ENCODE data around the gene SPINK8.
A peak's percentile ranks its signal among the peaks of the same experiment; 100 is the strongest.
"Not testable (repeated sequence)": the region's sequence is repeated elsewhere in the genome, so short reads cannot be mapped to it uniquely, and the experiment has no call there.

Gene SPINK8

DNA sequence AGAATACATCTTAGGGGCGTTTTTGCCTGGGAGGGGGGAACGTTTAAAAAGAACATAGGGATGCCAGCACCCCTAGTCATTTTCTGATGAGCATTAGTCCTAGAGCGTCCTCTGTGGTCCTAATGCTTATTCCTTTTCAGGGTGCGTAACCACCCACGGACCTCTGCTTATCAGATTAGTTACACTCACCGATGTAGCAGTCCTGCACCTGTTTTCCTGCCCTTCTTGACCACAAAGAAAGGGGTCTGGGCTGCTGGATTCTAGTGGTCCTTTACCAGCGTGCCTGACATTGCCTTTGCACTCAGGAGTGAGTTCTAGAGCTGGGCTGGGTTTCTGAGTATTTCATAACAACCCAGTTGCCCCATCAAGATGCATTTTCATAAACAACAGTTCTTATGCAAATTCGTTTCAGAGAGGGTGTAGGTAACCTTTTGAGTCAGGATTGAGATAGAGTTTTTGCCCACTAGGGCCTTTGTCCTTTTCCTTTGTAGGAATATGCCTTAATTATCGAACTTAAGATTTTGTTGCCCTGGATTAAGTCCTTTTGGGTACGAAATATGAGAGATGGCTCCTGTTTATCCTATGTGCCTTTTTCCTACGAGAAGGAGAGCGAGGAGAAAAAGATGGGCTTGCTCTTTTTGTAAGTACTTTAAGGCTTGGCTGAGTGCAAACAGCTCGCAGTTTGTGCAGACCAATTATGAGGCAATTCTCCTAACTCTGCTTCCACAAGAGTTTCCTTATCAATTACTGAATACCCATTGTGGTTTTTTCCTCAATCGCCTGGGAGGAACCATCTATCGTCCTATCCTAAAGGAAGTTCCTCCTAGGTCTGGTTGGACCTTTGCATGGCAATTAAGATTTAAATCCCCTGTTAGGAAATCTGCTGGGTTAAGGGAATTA lies at the start of gene SPINK8:
Gene SPINK8, minus strand, starts transcription at position 316 of the 900 bp plus-strand sequence. CDS start 5,320 bp downstream, outside the sequence.
- not testable (repeated sequence) for DNase-seq

DNA sequence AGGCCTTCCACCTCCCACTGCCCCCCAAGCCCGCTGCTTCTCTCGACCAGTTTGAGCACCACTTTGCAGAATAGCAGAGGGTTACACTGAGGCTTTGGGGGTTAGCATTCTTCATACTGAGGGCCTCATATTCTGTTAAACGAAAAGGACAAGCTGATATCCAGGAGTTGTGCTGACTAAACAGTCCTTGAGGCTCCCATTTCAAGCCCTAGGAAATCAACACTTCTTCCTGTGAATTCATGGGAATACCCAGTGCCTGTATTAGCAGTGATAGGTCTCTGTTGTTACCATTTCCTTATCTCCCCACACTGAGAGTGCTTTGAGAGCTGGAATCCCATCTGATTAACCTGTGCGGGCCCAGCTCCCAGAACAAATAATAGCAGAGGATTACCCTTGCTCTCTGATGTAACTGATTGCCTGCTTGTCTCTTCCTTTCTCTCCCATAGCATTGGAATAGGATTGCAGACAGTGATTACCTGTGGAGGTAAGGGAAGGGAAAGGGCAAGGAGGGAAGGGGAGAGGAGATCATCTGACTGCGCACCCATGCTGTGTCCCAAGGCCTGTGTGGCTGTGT lies 39.5 kb upstream of the SPINK8 start:
- DNase-seq = no peak

DNA sequence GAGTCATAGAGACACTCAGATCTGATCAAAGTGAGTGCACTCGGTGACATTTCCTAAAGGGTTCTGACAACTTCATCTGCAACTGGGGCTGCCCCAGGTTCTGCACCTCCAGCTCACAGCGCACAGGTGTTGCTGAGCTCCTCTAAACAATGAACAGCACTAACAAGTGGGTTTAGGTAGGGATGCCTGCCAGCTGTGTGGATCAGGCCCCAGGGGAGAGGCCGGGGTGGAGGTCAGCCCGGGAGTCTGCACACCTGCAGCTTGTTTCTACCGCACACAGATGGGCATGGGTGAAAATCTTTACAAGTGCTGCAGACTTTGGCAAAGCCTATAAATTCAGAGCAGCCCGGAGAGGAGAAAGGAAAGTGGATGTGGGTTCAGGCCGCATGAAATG lies 38.9 kb upstream of the SPINK8 start:
- no peak for DNase-seq

DNA sequence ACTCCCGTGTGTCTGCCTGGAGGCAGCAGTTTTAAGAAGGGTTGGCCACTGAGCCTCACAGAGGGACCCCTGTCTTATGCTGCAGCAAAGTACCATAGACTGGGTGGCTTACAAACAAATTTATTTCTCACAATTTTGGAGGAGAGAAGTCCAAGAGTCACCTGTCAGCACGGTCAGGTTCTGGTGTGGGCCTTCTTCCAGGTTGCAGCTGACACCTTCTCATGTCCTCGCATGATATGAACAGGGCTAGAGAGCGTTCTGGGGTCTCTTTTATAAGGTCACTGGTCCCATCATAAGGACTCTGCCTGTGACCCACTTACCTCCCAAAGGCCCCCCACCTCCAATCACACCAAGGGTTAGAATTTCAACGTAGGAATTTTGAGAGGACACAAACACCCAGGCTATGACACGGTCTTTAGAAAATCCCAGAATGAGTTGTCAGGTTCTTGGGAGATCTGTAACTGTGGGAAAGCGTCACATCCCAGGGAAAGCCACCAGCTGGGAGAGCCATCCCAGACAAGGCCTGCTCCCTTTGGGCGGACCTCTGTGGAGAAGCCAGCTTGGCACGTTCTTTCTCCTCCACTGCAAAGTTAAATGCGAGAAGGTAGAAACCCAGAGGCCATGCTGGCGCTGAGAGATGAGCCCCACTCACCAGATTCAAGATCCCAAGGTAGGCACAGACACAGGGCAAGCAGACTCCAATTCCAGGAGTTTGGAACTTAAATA lies 38.4 kb upstream of the SPINK8 start, which contains the start of gene FBXW12:
Gene FBXW12, plus strand, starts transcription at position 569 of the 726 bp plus-strand sequence. CDS start 549 bp downstream, outside the sequence.
- DNase-seq = no peak

DNA sequence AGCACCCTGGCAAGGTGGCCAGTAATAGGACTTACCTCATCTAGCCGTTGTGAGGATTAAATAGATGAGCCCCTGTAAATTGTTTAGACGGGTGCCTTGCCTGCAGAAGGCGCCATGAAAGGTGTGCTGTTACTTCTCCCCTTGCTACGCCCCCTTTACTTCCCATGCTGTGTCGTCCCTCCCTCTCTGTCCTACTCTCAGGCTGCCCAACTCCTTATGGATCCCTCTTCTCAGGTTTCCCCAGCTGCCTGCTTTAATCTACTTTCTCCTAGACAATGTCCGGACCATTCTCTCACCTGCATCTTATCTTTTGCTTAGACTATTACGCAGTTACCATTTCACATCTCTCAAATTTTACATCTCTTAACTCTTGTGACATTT lies 36.9 kb upstream of the SPINK8 start:
- no peak for DNase-seq

DNA sequence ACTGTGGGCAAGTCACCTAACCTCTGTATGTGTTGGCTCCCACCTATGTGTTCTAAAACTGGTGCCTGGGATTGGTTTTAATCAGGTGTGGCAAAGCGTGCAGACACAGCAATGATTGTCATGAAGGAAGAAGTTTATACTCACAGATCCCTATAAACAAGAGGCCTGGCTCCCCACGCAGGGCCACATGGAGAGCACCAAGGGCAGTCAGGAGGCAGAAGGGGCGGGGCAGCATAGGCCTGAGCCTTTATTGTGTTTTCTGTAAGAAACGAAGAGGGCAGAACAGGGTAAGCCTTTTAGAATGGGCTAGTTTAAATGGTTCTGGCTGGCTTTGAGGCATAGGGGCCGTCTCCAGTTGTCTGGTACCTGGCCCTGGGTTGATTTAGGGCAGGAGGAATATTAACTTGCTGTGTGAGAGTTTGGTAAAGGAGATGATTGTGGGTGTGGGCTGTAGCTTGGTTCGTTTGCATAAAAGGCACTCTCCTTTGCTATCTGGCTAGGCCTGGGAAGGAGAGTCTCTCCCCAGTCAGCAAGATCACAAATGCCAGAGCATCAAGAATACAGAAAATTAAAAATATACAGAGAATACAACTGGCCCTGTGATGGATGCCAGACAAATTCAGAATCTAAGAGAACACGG lies 36.4 kb upstream of the SPINK8 start:
- DNase-seq = no peak

DNA sequence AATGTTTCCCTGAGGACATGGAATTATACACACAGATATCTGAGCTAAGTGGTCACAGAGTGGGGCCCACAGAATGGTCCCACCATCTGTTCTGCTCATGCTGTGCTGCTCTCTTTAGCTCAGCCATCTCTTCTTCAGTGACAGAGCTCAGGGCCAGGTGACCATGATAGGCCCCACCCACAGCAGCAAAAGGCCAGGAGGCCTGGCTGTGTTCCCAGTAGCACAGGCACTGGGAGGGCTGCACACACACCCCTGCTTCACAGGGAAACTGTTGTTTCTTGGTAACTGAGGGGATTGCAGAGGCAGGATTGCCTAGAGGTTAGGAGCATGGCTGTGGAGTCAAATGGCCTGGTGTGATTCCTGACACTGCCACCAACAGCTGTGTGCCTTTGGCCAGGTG lies 33.7 kb upstream of the SPINK8 start:
- DNase-seq = peak; percentile 18

DNA sequence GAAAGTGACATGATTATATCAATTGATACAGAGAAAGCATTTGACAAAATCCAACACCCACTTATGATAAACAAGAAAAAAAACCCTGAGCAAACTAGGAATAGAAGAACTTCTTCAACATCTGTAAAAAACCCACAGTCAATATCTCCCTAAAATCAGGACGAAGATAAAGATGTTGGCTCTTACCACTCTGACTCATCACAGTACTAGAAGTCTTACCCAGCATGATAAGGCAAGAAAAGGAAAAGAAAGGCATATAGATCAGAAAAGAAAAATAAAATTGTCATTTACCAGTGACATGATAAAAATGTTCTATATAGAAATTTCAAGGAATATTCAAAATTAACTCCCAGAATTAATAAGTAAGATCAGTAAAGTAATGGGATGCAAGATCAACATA lies 31.4 kb upstream of the SPINK8 start:
- DNase-seq = no peak

DNA sequence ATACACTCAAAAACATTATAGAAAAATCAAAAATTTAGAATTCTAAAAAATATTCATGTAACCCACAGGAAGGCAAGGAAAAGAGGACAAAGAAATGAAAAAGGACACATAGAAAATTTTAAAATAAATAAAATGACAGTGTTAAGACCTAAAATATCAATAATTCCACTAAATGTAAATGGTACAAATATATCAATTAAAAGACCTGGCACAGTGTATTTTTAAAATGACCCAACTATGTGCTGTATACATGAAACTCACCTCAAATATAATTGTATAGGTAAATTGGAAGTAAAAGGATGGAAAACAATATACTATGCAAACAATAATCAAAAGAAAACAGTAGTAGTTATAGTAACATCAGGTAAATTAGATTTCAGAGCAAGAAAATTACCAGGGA lies 28.5 kb upstream of the SPINK8 start:
- DNase-seq = no peak

DNA sequence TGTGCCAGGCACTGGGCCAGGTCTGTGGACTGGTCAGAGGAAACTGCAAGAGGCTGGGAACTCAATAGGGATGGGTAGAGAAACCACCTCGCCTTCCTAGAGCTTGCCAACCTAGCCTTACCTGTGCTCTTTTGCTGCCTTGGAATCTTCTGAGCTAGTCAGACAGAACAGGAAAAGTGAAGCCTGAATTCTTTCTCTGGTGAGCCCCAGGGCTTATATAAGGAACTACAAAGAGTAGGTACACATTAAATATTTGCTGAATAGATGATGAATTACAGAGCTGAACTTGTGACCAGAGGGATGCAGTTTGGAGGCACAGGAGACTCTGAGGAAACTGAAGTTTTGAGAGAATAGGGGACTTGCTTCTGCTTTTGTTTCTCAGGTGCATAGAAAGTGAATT lies 23.0 kb upstream of the SPINK8 start:
- no peak for DNase-seq

DNA sequence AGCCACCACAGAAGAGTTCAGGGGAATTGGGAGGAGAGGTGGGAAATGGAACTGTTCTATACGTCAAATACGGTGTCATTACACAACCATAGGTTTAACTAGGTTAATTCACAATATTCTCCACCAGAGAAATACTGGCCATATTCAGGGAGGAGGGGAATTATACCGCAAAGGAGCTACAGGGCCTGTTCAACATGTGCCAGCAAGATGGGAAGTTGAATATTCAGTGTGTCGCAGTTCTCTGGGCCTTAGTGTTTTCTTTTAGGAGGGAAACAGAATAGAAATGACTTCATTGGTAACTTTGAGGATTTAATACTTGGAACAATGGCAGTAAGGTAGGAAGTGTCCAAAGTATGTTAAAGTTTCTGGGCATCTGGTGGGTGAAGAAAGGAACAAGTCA lies 20.5 kb upstream of the SPINK8 start:
- no peak for DNase-seq

DNA sequence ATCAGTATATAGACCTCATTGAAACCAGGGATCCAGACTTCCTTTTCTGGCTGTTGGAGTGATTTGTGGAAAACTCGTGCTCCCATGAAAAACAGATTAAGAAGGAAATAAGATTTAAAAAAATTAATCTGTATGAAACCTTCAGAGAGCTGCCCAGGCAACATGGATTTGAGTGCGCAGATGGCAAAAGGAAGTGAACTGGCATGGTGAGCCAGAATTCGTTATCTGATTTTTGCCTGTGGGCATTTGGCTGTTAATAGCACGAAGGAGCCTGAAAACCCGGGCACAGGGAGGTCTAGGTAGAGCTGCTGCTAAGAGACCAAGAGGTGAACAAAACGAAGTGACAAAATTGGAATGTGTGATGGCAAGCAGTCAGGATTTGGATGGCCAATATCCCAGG lies 19.1 kb upstream of the SPINK8 start:
- no peak for DNase-seq

DNA sequence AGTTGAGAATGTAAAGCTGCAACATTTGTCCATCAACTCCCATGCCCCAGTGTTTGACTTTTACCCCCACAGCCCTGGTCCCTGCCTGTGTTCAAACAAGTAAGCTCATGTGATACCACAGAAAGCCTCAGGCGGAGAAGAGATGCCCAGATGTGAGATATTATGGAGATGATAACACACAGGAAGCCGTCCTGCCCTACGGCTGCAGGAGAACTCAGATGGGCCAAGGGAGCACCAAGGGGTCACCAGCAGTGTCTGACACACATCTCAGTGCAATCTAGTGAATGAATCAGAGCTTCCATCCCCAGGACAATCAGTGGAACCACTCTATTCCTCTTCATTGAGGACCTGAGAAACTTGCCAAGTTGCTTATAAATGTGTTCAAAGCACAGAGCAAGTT lies 14.0 kb upstream of the SPINK8 start:
- no peak for DNase-seq

DNA sequence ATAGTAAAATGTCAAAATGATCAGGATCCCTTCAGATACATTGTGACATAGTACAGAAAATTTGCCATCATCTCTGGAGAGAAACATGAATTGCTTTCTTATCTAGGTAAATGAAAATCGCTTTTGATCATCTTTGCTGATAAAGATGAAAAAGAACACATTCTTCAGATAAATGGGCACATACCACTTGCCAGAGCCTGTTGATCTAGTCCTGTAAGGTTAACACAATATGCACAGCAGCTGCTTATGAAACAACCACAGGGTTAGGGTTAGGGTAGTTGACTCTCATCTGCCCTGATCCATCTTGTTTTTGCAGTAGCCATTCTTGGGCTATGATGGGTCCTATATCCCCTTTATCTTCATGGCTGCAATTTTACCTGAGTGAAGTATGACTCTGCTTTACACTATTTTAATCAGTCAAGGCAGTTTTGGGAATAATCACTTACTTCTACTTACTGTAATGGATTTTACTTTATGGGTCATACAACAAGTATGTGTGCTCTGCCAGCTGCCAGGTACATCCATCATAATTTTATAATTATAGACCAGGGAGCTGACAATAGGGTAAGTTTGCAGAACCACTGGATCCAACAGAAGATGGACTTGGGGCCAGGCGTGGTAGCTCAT lies 12.6 kb upstream of the SPINK8 start:
- no peak for DNase-seq

DNA sequence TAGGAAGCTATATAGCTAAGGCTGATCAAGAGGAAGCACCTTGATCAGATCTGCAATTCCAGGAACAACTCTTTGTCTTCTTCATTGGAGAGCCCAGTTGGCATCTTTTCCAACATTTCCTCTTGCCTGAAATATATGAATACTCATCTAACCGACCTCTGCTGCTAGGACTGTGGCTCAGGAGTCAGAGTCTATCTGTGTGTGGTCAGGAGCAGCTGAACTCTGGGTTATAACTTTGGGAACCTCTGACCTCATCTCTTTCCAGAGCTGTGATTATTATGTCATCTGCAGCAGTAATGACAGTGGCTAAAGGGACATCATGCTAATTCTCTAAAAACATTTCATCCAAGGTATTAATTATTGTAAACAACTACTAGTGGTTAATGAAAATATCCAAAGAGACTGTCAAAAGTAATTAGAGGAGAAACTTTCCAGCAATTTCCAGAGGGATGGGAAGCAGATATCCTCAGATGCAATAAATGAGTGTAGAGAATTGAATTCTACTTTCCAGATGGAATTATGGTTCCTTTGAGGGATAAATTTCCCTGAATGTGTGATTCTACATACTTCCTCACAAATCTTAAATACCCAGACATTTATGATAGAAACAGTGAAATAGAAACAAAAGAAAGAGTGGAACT lies 11.5 kb upstream of the SPINK8 start:
- DNase-seq = no peak

DNA sequence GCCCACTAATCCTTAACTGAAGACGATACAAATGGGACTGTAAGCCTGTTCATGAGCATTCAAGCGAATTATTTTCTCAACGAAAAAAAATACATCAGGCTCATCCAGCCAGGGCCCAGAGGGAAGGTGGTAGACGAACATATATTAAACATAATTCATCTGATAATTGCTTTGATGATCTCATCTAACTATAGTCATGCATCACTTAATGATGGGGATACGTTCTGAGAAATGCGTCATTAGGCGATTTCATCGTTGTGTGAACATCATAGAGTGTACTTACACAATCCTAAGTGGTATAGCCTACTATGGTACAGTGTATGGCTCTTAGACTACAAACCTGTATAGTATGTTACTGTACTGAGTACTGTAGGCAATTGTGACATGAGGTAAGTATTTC lies 10.0 kb upstream of the SPINK8 start:
- DNase-seq = no peak

DNA sequence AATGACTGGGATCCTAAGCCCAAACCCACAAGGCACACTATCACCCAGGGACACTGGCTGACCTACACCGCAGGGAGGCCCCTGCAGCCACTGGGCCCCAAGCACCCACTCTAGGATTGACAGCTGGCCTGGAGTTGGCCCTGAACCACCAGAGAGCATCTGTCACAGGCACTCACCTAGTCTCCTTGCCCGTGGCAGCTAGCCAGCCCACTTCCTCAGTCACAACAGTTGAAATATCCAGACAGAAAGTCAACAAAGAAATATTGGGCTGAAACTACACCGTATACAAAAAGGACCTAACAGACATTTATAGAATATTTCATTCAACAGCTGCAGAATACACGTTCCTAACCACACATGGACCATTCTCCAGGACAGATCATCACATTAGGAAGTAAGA lies 5.2 kb upstream of the SPINK8 start:
- DNase-seq = no peak

DNA sequence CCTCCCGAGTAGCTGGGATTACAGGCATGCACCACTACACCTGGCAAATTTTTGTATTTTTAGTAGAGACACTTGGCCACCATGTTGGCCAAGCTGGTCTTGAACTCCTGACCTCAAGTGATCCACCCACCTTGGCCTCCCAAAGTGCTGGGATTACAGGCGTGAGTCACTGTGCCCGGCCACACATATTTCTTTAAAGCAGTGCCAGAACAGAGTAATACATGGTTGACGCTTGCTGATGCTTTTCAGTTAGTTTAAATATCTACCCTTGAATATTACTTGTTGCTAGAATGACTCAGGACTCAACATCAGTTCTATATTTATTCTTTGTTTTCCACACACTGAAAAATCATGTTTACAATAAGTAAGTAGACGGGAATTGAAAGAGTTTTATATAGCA lies 4.1 kb upstream of the SPINK8 start:
- DNase-seq = not testable (repeated sequence)

DNA sequence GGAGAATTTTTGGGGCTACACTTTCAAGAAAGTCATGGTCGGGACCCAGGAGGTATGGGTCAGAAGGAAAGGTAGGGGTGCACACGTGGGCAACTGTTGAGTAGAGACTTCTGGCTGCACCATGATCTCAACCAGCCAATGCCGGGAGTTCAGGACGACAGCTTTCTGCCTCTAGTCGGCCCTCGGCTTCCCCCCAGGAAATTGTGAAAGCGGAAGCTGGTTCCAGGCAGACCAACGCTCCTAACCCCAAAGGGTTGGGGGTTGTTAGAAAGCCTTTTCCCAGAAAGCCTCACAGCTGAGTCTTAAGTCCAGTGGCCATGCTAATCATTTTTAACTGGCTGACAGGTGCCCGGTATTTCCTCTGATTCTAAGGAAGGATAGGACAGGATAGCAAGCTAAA lies 1.8 kb upstream of the SPINK8 start:
- not testable (repeated sequence) for DNase-seq

DNA sequence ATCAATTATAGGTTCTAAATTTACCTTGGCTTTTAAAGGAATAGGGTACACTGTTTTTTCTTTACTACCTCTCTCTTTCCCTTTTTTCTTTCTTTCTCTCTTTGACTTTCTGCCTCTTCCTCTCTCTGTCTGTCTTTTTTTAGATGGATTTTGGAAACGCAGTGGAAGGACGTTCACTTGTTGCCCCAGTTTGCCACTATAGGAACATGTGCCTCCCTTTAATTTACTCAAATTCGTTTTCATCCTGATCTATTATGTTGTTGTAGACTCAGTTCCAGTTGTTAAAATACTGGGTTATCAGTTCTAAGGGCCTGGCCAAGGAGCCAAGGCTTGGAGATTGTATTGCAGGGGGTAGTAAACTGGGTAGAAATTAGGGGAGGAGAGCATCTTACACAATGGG lies 1.1 kb upstream of the SPINK8 start:
- DNase-seq = no peak

DNA sequence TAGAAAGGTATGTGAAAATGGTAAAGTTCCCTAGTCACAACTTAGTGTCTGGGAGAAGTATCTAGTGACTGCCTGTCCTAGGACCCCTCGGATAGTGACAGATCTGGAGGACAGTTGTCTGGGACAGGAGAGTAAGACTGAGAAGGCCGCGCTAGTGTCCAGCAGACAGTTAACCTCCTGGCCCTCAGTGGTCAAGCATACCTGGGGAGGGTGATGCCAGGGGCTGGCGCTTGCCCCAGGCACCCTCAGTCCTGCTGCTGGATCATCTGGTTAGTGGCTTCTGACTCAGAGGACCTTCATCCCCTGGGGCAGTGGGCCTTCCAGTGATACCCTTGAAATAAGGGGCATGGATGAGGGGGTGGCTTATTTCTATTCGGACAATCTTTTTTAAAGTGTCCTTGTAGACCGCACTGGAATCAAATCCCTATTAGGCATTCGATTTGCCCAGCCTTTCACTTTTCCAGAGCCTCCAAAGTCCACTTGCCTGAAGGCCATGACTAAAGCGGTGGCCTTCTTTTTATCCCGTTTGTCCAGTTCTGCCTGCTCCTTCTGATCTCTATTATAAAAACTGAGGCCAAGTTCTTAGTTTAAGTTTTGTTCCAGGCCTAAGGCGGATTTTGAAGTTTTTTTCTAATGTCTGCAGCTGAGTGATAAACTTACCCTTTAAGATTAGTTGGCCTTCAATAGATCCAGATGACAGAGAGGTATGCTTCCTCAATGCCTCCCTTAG lies 1.6 kb downstream of the SPINK8 start:
- DNase-seq = not testable (repeated sequence)

DNA sequence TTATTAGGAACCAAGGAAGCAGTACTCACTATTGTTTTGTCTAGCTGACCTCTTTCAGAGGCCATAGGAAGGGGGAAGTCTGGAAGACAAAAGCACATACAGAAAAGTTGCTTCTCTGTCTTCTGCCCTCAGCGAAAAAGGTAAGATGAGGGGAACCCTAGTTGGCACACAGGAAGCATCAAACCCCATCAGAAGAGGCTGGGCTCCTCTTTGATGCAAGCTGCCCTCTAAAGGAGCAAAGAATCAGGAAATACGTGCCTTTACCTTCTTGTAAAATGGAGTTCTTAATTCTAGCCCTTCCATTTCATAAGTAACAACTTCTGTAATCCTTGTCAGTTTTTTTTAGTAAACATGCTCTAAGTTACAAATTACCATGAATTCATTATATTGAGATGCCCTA lies 12.5 kb downstream of the SPINK8 start:
- DNase-seq = no peak
